ENCODE results near the gene LIMK1.
"Not testable (repeated sequence)": the region's sequence is repeated elsewhere in the genome, so short reads cannot be mapped to it uniquely, and the experiment has no call there.

Gene LIMK1
- long read RNA-seq, donor 1, partial matches to known transcripts: 0 of 4 reads
- long read RNA-seq, donor 1, other reads (novel, unspliced or antisense): 0 of 4 reads
- long read RNA-seq, donor 2, partial matches to known transcripts: 0 of 1 reads
- long read RNA-seq, donor 2, other reads (novel, unspliced or antisense): 0 of 1 reads
- long read RNA-seq, donor 3, partial matches to known transcripts: 0 of 3 reads
- long read RNA-seq, donor 3, other reads (novel, unspliced or antisense): 0 of 3 reads
- long read RNA-seq, donor 4, transcript LIMK1-201 (16 exons, 3,219 nt): major isoform, 6 of 12 reads
- long read RNA-seq, donor 4, partial matches to known transcripts: 6 of 12 reads
- long read RNA-seq, donor 4, other reads (novel, unspliced or antisense): 0 of 12 reads
- long read RNA-seq, donor 5, partial matches to known transcripts: 11 of 15 reads
- long read RNA-seq, donor 5, other reads (novel, unspliced or antisense): 0 of 15 reads
- long read RNA-seq, donor 6, partial matches to known transcripts: 0 of 2 reads
- long read RNA-seq, donor 6, other reads (novel, unspliced or antisense): 0 of 2 reads
- long read RNA-seq, donor 7, partial matches to known transcripts: 5 of 8 reads
- long read RNA-seq, donor 7, other reads (novel, unspliced or antisense): 0 of 8 reads
- long read RNA-seq, donor 8, transcript LIMK1-201 (16 exons, 3,219 nt): major isoform, 7 of 7 reads
- long read RNA-seq, donor 8, partial matches to known transcripts: 0 of 7 reads
- long read RNA-seq, donor 8, other reads (novel, unspliced or antisense): 0 of 7 reads

DNA sequence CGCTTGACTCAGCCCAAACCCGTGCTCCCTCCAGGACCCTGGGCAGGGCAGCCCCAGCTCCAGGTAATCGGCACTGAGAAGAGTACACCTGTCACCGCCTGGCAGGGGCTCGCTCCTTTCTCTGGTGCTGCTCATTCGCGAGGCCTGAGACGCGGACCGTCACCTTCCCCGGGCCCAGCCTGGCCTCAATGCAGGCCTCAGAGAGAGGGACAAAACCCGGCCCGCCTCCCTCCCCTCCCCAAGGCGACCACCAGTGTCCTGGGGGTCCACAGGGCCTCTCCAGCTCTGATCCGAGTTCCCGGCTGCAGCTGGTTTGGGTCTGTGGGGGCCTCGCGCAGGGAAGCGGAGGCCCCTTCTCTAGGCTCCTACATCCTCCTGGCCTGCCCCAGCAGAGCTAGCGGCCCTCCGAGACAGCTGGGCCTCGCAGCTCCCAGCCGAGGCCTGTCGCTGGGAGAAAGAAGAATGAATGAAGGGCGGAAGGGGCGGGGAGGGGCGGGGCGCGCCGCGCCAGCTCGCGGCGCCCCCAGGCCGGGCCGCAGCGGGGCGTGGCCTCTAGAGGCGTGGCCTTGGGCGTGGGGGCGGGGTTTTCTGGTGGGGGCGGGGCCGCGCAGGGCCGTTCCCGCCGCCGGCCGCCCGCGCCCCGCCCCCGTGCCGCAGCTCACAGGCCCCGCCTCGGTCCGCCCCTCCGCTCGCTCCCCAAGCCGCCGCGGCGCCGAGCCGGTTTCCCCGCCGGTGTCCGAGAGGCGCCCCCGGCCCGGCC lies at the start of gene LIMK1:
TSS of gene LIMK1 (plus strand) at position 688 of the 760 bp plus-strand sequence. CDS start 187 bp downstream, outside the sequence.
- DNase-seq: peak; percentile 82

DNA sequence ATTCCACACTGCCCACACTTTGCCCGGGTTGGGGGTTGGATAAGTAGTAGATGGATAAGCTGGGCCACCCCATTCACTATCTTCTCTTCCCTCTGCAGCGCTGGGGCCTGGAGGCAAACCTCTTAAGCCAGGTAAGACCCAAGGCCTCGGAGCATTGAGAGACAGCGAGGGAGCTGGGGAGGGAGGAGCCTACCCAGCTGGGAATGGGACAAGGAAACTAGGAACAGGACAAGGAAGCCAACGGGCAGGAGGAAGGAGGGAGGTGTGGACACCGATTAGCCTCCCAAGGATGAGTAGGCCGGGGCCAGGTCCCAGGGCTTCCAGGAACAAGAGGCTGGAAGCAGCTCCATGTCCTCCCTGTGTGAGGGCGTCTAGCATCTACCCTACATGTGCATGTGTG lies 46.0 kb upstream of the LIMK1 start:
- DNase-seq: no peak

GRCh38 chr7:74038194-74038961 lies 45.2 kb upstream of the LIMK1 start:
- DNase-seq: no peak

GRCh38 chr7:74039337-74039736 lies 44.3 kb upstream of the LIMK1 start:
- DNase-seq: no peak

DNA sequence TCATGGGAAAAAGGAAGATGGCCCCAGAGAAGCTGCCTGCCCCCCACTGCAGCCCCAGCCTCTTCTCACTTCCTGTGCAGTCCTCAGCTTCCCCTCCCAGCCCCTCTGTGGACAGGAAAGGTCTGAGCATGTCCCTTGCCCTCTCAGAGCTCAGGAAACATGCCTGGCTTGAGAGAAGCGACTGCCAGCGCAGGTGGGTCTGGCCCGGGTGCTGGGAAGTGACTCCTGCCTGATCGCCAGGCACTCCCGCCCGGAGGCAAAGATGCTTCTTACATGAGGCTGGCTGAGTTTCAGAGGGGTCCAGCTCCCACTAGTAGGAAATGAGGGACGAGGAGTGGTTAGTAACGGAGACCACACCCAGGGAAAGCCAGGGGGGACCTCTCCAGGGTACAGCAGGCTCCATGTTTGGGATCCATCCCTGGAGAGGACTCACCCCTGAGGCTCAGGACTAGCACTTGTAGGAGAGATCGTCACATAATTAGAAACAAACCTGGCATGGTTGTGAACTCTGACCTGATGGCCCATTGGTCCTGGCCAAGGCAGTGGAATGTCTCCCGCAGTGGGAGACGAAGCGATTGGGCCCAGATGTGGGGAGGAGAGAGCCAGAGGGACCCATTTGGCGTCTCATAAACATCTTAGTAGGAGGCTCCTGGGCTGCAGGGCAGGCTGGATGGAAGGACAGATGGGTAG lies 43.4 kb upstream of the LIMK1 start:
- DNase-seq: no peak

DNA sequence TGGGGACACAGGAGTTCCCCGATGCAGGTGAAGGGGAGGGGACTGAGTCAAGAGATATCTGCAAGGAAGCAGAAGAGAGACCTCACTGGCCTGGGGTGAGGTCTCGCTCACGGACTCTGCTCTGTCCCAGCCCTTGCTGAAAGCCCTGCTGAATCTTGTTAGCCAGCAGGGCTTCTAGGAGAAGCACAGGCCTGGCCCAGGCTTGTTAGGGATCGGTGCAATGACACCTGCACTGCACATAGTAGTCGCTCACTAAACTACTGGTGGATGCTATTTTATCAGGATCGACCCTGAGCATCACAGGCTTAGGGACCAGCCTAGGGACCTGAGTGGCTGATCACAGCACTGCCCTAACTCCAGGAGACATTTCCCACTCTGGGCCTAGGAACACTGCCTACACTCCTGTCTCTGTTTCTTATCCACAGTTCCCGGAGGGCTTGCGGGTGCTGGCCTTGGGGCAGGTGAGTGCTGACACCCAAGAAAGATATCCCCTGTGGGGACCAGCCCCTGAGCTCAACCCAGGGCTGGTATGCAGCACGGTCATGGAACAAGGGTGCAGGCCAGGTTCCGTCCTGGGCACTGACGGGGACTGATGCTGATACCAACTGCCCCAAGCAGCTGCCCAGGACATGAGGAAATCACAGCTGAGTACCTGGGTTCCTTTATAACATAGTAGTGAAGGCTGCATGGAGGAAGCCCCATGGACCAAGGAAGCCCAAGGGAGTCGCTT lies 42.6 kb upstream of the LIMK1 start:
- no peak for DNase-seq

DNA sequence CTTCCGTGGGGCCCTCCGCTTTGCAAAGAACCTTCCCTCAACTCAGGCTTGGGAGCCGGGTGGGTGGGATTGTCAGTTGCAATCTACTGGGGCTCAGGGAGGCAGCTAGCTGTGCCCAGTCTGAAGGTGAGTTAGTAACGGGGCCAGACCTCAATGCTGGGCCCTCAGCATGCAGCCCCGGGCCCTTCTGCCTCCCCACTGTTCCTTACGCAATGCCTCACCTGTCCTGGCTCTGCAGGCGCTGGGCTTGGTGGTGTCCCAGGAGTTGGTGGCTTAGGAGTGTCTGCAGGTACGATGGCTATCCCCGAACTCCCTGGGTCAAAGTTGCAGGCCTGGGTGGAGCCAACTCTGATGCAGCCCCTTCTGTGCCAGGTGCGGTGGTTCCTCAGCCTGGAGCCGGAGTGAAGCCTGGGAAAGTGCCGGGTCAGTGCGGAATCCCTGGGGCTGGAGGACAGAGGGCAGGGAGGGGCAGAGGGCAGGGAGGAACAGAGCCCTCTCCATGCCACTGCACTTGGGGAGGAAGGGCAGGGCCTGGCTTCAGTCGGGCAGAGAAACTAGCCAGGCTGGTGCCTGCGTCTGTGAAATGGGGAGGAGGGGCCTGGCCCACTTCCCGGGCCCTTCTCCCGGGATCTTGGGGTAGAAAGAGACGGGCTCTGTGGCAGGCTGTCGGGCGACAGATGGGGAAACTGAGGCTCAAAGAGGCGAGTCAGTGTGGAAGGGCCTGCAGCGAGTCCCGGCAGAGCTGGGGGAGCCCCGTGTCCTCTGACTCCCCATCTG lies 40.7 kb upstream of the LIMK1 start:
- no peak for DNase-seq

- DNase-seq: no peak
These were observed 40.1 kb upstream of the LIMK1 start for GRCh38 chr7:74043523-74043951.

- DNase-seq: no peak
These were observed 38.9 kb upstream of the LIMK1 start for GRCh38 chr7:74044366-74045350.

GRCh38 chr7:74046581-74046980 lies 37.0 kb upstream of the LIMK1 start:
- DNase-seq: not testable (repeated sequence)

GRCh38 chr7:74047804-74048380 lies 35.7 kb upstream of the LIMK1 start:
- DNase-seq: no peak

DNA sequence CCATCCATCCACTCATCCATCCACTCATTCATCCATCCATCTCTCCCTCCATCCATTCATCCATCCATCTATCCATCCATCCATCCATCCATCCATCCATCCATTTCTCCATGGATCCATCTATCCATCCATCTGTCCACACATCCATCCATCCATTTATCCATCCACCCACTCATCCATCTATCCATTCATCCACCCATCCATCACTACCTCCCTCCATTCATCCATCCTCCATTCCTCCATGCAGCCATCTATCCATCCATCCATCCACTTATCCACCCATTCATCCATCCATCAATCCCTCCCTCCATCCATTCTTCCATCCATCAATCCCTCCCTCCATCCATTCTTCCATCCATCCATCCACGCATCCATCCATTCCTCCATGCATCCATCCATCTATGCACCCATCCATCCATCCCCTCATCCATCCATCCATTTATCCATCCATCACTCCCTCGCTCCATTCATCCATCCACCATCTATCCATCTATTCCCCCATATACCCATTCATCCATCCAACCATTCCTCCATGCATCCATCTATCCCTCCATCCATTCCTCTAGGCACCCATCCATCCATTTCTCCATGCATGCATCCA lies 34.5 kb upstream of the LIMK1 start:
- DNase-seq: no peak

DNA sequence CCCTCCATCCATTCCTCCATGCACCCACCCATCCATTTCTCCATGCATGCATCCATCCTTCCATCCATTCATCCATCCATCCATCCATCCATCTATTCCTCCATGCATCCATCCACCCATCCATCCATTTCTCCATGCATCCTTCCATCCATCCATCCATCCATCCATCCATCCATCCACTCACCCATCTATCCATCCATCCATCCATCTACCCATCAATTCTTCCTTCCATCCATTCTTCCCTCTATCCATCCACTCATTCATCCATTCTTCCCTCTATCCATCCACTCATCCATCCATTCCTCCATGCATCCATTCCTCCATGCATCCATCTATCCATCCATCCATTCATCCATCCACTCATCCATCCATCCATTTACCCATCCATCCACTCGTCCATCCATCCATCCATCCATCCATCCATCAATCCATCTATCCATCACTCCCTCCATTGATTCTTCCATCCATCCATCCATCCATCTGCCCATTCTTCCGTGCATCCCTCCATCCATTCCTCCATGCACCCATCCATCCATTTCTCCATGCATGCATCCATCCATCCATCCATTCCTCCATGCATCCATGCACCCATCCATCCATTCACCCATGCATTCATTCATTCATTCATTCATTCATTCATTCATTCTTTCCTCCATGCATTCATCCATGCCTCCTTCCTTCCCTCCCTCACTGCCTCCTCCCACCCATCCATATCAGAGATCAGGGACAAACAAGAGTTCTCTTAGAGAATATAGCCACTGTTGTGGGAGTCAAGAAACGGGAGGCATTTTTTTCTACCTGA lies 33.4 kb upstream of the LIMK1 start:
- no peak for DNase-seq

GRCh38 chr7:74051193-74051592 lies 32.4 kb upstream of the LIMK1 start:
- DNase-seq: no peak

DNA sequence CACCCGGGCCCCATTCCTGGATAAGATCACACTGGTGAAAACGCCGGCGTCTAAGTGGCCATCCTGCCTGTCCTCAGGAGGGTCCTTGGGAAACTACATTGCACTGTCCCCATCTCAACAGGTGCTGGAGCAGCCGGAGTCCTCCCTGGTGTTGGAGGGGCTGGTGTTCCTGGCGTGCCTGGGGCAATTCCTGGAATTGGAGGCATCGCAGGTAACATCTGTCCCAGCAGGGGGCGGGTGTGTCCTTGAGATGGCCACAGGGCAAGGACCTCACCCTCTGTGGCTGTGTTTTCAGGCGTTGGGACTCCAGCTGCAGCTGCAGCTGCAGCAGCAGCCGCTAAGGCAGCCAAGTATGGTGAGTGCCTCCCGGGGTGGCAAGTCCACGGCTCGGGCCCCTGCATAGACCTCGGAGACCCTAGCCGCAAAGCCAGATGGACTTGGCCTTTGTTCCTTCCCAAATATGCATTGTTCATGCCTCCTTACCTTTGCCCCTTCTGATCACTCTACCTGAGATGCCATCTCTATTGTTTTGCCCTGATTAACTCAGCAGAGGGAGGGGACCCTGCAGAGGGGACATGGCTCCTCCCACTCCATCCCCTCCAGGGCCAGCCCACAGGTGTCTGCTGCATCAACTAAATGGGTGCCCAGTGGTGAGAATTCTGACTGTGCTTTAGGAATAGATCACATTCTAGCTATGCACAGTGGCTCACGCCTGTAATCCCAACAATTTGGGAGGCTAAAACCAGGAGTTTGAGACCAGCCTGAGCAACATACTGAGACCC lies 31.8 kb upstream of the LIMK1 start:
- no peak for DNase-seq

DNA sequence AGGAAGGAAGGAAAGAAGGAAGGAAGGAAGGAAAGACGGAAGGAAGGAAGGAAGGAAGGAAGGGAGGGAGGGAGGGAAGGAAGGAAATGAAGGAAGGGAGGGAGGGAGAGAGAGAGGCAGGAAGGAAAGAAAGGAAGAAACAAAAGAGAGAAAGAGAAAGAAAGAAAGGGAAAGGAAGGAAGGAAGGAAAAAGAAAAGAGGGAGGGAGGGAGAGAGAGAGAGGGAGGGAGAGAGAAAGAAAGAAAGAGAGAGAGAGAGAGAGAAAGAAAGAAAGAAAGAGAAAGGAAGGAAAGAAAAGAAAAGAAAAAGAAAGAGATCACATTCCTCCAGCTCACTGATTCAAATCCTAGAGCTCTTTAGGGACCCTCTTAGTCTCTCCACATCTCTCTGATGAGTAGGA lies 31.0 kb upstream of the LIMK1 start:
- no peak for DNase-seq
